ENCODE data around the gene PKLR.
"Not testable (repeated sequence)": the region's sequence is repeated elsewhere in the genome, so short reads cannot be mapped to it uniquely, and the experiment has no call there.

The PKLR gene

DNA sequence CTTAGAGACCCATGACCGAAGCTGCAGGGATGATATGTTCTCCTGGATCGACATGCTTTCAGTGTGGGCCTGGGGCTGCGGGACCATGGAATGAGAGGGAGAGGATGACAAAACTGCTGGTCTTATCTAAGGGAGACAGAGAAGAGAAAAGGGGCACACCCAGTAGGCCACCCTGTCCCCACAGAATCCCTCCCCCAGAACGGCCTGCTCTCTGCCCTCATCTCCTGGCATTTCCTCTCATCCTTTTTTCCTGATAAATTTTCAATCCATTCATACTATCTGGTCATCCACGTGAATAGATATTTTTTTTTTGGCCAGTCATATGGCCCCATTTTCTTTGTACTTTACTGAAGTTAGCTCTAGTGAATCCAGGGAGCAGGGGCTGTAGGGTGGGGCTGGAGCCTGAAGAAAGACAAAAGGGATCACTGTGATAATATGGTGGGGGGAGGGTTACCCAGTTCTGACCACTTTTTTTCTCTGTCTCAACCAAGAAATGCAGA is at the start of gene PKLR:
Gene PKLR (minus strand): TSS at position 97 of the 500 bp plus-strand sequence. CDS start 43 bp downstream, at position 54.
- no peak for DNase-seq (ENCODE audit: low spot score)

DNA sequence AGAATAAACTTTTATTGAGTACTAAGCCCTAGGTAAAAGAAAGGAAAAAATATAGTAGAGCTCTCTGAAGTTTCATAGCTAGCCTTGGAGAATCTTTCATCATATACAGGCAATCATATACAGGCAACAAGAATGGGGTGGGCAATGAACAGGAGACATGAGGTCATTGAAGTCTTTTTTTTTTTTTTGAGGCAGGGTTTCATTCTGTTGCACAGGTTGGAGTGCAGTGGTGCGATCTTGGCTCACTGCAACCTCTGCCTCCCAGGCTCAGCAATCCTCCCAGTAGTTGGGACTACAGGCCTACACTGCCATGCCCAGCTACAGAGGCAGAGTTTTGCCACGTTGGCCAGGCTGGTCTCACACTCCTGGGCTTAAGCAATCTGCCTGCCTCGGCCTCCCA is 41.6 kb upstream of the PKLR start:
- DNase-seq (ENCODE audit: low spot score), result no peak

DNA sequence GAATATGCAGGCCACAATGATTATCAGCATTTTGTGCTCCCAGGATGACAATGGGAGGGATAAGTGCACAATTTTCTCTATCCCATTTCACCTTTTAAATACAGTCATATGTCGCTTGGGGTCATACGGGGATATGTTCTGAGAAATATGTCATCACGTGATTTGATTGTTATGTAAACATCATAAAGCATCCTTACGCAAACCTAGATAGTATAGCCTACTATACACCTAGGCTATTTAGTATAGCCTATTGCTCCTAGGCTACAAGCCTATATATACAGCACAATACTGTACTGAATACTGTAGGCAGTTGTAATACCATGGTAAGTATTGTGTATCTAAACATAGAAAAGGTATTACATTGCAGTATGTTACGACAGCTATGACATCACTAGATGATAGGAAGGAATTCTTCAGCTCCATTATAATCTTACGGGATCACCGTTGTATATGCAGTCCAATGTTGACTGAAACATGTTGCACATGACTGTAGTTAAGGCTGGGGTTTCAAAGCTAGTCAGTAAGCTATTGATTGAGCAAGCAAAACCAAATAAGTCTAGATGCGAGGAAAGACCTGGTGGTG is 38.4 kb upstream of the PKLR start:
- DNase-seq (ENCODE audit: low spot score), result no peak

DNA sequence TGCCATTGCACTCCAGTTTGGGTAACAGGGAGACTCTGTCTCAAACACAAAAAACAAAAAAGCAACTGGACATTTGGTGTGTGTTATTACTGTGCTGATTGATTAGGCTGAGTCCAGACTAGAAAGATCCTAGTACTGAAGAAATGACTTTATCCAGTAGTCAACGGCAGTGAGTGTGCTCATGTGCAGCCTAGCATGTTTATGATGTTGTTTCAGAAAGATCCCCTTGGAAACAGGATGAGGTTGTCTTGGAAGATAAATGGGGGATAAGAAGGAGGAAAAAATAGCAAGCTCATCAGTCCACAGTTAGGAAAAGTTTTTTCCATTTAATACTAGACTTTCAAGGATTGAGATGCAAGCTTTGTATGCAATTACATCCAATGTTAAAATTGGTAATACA is 33.7 kb upstream of the PKLR start:
- DNase-seq (ENCODE audit: low spot score), result no peak

DNA sequence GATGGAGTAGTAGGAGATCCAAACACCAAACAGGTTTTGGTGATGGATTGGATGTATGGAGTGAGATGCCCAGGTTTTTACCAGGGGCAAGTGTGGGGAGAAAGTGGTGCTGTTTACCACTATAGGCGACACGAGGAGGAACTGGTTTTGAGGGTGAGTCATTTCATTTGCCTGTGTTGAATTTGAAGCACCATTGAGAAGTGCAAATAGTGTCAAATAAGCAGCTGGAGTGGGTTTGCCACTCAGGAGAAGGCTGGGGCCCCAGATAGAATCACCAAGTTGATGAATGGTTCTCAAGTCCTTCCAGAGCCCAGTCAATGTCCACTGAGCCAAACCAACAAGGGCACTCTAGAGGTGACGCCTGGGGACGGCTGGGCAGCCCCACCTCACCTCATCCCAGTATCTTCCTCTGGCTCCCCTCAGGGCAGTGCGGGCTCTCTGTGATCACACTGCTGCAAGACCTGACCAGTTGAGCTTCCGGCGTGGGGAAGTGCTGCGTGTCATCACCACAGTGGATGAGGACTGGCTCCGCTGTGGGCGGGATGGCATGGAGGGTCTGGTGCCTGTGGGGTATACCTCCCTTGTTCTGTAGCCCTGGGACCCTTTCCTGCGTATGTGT is 28.9 kb upstream of the PKLR start:
- DNase-seq (ENCODE audit: low spot score), result no peak

DNA sequence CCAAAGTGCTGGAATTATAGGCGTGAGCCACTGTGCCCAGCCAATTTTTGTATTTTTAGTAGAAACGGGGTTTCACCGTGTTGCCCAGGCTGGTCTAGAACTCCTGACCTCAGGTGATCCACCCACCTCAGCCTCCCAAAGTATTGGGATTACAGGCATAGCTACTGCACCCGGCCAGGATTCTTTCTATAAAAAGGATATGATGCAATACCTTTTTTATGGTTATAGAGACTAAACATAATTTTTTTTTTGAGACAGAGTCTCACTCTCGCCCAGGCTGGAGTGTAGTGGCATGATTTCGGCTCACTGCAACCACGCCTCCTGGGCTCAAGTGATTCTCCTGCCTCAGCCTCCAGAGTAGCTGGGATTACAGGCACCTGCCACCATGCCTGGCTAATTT is 27.6 kb upstream of the PKLR start:
- not testable (repeated sequence) for DNase-seq (ENCODE audit: low spot score)

DNA sequence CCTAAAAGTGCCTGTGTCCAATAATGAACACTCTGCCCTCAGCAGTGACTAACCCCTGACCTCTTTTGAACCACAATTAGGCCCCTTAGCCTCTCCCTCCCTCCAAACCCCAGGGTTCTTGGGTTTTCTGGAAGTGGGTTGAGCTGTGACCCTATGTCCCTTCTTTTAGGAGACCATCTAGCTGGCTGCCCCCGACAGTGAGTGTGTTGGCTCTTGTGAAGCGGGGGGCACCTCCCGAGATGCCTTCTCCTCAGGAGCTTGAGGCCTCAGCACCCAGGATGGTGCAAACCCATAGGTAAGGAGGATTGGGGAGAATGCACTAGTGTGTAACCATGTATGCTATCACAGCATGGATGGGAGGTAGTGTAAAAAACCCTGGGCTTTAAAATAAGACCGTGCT is 26.7 kb upstream of the PKLR start:
- DNase-seq (ENCODE audit: low spot score), result no peak

DNA sequence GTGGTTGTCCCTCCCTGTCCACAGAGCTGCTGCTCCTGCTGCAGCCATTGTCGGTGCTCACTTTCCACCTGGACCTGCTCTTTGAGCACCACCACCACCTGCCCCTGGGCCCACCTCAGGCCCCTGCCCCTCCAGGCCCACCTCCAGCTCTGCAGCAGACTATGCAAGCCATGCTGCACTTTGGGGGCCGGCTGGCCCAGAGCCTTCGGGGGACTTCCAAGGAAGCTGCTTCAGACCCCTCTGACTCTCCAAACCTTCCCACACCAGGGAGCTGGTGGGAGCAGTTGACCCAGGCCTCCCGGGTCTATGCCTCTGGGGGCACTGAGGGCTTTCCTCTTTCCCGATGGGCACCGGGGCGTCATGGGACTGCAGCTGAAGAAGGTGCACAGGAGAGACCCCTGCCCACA is 25.4 kb upstream of the PKLR start:
- no peak for DNase-seq (ENCODE audit: low spot score)

DNA sequence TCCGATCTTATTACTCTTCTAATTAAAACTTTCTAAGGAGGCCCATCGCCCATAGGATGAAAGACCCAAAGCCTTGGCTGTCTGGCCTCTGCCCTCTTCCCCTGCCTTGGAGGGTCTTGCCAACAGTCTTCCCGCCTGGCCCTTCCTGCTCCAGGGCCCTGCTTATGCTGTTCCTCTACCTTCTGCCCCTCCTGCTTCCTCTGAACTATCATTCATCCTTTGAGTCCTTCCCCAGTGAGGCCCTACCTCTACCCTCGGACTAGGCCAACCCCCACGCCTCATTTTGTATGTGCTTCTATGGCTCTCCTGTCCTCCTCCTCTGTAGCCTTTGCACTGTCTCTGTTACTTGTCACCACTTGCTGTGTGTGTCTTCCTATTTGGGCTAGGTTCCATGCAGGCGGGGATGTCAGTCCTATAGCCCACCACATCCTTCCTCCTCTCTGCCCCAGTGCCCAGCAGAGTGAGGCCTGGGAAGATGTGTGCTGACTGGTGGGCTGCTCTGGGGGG is 24.8 kb upstream of the PKLR start:
- DNase-seq (ENCODE audit: low spot score), result no peak

DNA sequence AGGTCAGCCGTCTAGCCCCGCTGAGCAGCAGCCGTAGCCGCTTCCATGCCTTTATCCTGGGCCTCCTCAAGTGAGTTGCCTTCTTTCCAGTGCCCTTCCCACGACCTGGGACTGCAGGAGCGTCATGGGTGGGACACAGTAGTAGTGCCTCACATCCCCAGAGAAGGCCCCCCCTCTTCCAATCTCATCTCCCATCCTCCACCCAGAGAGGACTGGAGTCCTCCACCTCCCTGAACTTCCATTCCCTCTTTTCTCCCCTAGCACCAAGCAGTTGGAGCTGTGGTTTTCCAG is 24.3 kb upstream of the PKLR start:
- no peak for DNase-seq (ENCODE audit: low spot score)

DNA sequence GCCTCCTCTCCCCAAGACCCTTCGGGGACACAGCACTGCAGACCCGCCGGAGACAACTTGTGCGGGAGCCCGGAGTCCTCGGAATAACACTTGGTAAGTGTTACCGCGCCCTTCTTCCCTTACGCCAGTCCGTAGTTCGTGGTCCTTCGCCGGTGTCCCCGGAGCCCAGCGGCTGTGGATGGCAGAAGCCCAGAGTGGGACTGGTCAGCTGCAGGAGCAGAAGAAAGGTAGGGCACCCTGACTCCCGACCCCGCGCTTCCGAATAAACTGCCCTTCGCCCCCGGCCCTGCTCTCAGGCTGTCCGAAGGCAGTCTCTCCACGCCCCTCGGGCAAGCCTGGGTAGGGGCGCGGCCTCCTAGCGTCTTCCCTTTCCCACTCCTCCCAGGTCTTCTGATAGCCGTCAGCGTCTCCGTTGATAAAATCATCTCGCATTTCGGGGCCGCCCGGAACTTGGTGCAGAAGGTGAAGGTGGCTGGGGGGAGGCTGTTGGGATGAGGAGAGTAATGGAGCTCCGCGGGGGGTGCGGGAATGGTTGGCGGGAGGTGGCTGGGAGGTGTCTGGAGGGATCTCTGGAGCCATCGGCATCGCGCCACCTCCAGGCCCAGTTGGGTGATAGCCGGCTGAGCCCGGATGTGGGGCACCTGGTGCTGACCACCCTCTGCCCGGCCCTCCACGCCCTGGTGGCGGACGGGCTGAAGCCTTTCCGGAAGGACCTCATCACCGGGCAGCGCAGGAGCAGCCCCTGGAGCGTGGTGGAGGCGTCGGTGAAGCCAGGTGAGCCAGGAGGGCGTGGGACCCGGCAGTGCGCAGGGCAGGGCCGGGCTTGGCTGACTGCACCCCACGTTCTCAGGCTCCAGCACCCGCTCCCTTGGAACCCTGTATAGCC is 23.7 kb upstream of the PKLR start:
- peak; percentile 81 for DNase-seq (ENCODE audit: low spot score)

DNA sequence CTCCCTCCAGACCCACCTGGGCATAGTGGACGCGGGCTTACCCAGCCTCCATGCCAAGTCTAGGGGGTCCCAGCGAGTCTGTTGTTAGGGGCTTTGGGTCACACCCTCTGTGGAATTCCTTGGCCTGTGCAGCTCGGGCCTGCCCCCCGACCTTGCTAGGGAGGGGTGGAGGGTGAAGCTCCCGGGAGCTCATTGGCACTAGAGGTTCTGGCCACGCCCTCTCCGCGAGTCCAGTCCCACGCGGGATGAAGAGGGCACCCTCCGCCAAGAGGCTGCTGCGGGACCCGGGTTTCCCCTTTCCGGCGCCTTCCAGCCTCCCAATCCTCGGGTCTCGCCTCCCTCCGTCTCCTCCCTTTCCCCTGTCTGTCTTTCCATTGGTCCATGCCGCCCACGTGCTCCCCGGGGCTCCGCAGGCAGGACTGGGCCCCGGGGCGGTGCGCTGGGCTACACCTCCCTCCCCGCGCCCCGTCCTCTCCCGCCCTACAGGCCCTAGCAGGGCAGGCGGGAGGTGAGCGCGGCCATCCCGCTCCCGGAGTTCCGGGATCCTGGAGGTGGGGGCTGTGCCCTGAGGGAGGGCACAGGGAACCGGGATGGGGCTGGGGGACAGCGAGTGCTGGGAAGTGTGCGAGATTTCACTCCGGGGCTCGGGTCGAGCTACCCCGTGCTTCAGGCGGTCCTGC is 22.9 kb upstream of the PKLR start:
- DNase-seq (ENCODE audit: low spot score), result peak; percentile 99

DNA sequence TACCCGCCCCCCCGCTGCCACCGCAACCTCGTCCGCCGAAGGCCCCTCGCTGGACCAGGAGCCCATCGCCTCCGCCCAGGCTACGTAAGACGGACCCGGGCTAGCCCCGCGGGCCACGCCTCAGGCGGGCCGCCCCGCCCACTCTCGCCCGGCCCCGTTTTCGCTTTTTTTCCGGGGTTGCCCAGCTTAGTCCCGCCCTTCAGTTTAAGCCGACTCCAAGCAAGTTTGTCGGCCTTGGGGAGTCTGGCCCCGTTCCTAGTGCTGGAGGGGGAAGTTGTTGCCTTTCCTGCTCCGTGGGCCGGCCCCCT is 22.4 kb upstream of the PKLR start:
- peak; percentile 93 for DNase-seq (ENCODE audit: low spot score)

DNA sequence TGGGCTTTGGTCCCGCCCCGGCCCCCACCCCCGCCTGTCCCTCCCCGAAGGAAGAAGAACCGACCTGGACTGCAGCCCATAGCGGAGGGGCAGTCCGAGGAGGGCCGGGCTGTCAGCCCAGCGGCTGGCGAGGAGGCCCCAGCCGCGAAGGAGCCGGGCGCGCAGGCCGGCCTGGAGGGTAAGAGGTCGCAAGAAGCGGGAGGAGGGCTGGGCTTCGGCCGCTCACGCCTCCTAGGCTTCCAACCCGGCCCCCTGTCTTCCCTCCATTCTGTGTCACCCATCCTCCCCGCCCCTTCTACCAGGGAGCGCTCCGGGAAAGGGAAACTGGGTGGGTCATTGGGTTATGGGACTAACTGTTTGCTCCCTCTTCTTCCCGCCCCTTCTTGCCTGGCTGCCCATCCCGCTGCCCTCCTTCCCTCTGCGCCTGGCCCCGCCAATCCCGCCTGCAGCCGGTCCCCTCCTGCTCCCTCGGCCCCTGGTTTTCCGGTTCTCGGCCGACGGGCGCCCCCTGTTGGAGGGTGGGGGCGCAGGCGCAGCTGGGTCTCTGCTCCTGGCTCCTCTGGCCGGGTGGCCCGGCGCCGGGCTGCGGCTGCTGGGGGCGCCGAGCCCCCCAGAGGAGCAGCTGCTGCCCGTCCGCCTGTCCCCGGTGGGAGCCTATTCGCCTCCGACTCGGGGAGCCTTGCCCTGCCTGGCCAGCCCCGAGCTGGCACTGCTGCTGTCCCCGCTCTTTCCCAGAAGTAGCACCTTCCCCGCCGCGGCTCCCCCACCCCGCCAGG is 21.9 kb upstream of the PKLR start:
- DNase-seq (ENCODE audit: low spot score), result peak; percentile 96

DNA sequence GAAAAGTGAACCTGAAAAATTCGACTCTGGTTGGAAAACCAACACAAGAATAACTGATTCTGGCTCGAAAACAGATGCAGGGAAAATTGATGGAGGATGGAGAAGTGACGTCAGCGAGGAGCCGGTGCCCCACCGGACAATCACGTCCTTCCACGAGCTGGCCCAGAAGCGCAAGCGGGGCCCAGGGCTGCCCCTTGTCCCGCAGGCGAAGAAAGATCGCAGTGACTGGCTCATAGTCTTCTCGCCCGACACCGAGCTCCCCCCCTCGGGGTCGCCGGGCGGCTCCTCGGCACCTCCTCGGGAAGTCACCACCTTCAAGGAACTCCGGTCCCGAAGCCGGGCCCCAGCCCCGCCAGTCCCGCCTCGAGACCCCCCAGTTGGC is 21.3 kb upstream of the PKLR start:
- peak; percentile 37 for DNase-seq (ENCODE audit: low spot score)

DNA sequence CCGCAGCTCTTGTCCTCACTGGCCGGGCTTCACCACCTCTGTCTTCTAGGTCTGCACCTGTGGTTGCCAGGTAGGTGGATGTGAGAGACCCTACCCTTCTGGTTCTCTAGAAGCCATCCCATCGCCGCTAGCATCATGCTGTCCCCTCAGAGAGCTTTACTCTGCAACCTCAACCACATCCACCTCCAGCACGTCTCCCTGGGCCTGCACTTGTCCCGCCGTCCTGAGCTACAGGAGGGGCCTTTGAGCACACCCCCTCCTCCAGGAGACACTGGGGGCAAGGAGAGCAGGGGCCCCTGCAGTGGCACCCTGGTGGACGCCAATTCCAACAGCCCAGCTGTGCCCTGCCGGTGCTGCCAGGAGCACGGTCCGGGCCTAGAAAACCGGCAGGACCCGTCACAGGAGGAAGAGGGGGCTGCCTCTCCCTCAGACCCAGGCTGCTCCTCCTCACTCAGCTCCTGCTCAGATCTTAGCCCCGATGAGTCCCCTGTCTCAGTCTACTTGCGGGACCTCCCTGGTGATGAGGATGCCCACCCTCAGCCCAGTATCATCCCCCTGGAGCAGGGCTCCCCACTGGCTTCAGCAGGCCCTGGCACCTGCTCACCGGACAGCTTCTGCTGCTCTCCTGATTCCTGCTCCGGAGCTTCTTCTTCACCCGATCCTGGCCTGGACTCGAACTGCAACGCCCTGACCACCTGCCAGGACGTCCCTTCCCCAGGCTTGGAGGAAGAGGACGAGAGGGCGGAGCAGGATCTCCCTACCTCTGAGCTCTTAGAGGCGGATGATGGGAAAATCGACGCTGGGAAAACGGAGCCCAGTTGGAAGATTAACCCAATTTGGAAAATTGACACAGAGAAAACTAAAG is 20.6 kb upstream of the PKLR start:
- no peak for DNase-seq (ENCODE audit: low spot score)

DNA sequence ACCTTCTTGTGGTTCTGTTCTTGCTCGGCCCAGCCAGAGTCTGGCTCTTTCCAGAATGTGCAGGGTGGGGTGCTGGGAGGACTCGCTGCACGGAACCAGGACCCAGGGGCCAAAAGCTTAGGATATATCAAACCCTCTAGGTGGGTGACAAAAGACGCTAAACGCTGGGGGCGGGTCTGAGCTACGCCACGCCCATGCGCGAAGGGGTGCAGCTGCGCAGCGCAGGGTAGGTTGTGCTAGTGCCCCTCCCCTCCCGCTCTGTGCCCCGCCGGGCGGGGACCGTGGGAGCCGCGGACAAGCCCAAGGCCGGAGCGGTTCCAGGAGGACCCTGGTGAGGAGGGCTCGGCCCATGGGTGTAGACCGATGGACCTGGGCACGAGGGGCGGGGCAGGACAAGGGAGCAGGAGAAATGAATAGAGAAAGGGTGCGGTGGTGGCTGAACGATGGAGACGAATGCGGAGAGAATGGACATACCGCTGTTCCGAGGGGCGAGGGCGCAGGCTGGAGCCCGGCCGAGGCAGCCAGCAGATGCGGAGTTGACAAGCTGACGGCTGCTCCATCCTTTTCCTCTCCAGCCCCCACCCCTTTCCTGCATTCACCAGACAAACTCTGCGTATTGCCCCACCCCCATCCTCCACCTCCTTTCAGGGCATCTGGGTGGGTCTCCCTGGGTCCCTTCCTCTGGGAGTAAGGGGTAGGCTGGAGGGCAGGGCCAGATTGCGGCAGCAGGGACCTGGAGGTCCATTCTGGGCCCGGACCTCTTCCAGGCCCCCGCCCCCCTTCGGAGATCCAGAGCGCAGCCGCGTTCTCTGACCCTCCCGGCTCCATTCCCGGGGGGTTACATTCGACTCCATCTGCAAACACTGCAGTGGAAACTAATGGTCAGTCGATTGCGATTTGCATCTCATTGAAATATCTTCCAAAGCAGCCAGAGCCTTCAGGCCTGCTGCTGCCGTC is 19.7 kb upstream of the PKLR start, which contains the start of gene RUSC1:
Gene RUSC1 (plus strand): TSS at position 234 of the 957 bp plus-strand sequence. CDS start 880 bp downstream, outside the sequence.
- DNase-seq (ENCODE audit: low spot score), result peak; percentile 47

DNA sequence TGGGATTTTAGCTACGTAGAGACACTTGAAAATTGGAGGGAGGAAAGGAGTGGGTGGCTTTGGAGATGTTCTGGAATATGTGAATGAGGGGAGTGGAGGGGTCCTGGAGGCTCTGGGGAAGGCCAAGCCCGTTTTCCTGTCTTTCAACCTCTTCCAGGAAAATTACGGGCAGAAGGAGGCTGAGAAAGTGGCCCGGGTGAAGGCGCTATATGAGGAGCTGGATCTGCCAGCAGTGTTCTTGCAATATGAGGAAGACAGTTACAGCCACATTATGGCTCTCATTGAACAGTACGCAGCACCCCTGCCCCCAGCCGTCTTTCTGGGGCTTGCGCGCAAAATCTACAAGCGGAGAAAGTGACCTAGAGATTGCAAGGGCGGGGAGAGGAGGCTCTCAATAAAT is 19.0 kb upstream of the PKLR start:
- DNase-seq (ENCODE audit: low spot score), result no peak

DNA sequence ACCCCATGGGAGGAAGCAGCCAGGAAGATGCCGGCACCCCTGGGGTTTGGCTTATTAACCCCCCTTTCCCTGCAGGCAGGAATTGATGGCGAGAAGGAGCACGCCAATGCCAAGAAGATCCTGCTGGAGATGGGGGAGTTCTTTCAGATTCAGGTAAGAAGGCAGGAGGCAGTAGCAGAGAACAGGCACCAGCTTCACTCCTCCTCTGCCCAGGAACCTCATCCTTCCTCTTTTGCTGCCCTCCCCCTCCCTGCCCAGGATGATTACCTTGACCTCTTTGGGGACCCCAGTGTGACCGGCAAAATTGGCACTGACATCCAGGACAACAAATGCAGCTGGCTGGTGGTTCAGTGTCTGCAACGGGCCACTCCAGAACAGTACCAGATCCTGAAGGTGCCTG is 18.3 kb upstream of the PKLR start:
- DNase-seq (ENCODE audit: low spot score), result no peak

DNA sequence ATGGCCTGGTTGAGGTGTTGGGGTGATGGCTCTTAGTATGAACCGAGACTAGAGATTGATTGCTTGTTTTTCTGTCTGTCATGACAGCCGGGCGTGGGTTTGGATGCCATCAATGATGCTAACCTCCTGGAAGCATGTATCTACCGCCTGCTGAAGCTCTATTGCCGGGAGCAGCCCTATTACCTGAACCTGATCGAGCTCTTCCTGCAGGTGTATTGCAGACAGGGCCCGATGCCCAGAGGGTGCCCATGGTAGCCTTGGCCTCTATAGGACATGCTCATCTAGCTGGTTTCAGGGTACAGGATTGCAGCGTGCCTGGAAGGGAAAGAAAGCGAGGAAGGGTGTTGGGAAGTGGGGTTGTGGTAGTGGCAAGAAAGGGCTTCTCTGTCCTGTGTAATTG is 16.8 kb upstream of the PKLR start:
- DNase-seq (ENCODE audit: low spot score), result no peak

Data from kidney tubule cell (primary cell).